ENCODE data around the gene DOK3.

Gene DOK3

DNA sequence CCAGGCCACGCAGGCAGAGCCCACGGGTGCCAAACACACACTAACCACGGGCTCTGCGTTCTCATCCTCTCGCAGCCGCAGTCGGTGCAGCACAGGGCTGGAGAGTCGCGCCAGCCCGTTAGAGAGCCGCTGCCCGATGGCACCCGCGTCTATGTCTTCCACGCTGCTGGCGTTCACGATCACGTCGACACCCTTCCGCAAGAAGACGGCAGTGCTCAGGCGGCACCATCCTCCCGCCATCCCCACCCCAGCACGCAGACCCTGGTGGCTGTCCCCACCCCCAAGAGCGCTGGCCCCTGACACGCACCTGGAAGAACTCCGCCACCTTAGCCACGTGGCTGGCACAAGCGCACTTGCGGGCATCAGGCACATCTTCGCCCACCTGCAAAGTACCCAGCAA is 42.2 kb downstream of the DOK3 start:
- Histone ChIP-seq H3K36me3 (ENCODE audit: control insufficient read depth, insufficient read depth, low read length, severe bottlenecking) (peaks cover 36% of the 10 kb centered on the region), H3K4me1 (ENCODE audit: control insufficient read depth, insufficient read depth, low read length) (peaks cover 36% of the 10 kb centered on the region), H3K4me3 (ENCODE audit: low read length) (no peak overlapping the region), H3K9ac (ENCODE audit: low read length) (no peak overlapping the region), H3K27me3 (replicated peaks; ENCODE audit: control insufficient read depth, insufficient read depth, low read length) (no peaks in the 10 kb centered on the region), H3K9me3 (ENCODE audit: control insufficient read depth, low read length) (no peaks in the 10 kb centered on the region)
- no peak for DNase-seq (ENCODE audit: low read depth)

DNA sequence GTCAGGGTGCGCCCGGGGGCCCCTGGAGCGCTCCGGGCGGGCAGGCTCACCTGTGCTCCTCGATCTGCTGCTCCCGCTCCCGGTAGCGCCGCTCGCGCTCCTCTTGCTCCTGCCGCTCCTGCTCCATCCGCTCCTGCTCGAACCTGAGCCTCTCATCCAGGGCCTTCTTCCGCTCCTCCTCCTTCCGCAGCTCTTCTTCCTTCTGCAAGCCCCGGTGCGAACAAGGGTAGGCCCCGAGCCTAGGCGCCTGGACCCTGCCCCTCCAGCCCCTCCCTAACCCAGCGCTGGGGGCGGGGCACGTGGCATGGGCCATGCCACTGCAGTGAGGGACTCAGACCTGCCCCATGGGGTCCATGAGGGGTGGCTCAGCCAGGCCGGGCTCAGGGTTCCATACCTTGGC is 42.8 kb downstream of the DOK3 start:
- Histone ChIP-seq H3K9me3 (ENCODE audit: control insufficient read depth, low read length) (no peaks in the 10 kb centered on the region), H3K9ac (ENCODE audit: low read length) (no peak overlapping the region), H3K4me3 (ENCODE audit: low read length) (no peak overlapping the region), H3K4me1 (ENCODE audit: control insufficient read depth, insufficient read depth, low read length) (peaks cover 34% of the 10 kb centered on the region), H3K27me3 (replicated peaks; ENCODE audit: control insufficient read depth, insufficient read depth, low read length) (no peaks in the 10 kb centered on the region), H3K36me3 (ENCODE audit: control insufficient read depth, insufficient read depth, low read length, severe bottlenecking) (peaks cover 39% of the 10 kb centered on the region)
- no peak for DNase-seq (ENCODE audit: low read depth)

DNA sequence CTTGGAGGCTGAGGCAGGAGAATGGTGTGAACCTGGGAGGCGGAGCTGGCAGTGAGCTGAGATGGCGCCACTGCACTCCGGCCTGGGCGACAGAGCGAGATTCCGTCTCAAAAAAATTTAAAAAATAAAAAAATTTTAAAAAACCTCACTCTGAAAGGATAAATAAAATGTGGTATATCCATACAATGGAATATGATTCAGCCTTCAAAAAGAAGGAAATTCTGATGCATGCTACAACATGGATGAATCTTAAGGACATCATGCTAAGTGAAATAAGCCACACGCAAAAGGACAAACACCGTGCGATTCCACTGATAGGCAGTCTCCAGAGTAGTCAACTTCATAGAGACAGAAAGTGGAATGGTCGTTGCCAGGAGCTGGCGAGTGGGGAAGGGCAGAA is 44.6 kb downstream of the DOK3 start:
- H3K9me3 ChIP-seq (ENCODE audit: control insufficient read depth, low read length): no peaks in the 10 kb centered on the region
- H3K27me3 ChIP-seq (replicated peaks; ENCODE audit: control insufficient read depth, insufficient read depth, low read length): no peaks in the 10 kb centered on the region
- DNase-seq (ENCODE audit: low read depth): no peak
- H3K4me3 ChIP-seq (ENCODE audit: low read length): no peak overlapping the region
- peaks cover 45% of the 10 kb centered on the region for H3K36me3 ChIP-seq (ENCODE audit: control insufficient read depth, insufficient read depth, low read length, severe bottlenecking)
- no peak overlapping the region for H3K9ac ChIP-seq (ENCODE audit: low read length)
- peaks cover 15% of the 10 kb centered on the region for H3K4me1 ChIP-seq (ENCODE audit: control insufficient read depth, insufficient read depth, low read length)

DNA sequence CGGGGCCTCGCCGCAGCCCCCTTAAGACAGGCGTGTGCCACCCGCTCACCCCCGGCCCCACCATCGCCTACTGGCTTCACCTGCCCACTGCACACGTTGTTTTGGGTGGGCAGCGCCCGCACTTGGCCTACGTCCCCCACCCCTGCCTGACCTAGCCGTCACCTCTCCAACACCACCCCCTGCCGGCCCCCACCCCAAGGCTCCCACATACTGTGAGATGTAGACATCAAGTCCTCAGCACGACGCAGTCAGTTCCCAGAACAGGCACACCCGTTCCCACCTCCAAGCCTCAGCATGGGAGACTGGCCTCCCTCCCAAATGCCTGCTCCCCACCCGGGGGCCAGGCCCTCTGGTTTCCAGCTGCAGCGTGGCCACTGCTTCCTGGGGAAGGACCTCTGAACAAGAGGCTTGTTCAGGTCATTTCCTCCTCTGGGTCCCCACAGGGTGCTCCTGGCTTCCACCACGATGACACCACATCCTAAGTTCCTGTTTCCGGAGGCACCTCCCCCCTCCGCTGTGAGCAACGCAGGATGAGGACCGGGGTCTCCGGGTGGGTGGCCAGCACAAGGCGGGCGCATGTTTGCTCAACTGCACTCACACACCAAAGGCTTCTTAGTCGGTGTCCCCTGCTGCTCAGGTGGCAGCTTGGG is 47.5 kb downstream of the DOK3 start:
- H3K36me3 ChIP-seq (ENCODE audit: control insufficient read depth, insufficient read depth, low read length, severe bottlenecking): peaks cover 58% of the 10 kb centered on the region
- no peaks in the 10 kb centered on the region for H3K9me3 ChIP-seq (ENCODE audit: control insufficient read depth, low read length)
- no peak overlapping the region for H3K4me3 ChIP-seq (ENCODE audit: low read length)
- no peak overlapping the region for H3K9ac ChIP-seq (ENCODE audit: low read length)
- no peaks in the 10 kb centered on the region for H3K27me3 ChIP-seq (replicated peaks; ENCODE audit: control insufficient read depth, insufficient read depth, low read length)
- no peaks in the 10 kb centered on the region for H3K4me1 ChIP-seq (ENCODE audit: control insufficient read depth, insufficient read depth, low read length)
- no peak for DNase-seq (ENCODE audit: low read depth)

DNA sequence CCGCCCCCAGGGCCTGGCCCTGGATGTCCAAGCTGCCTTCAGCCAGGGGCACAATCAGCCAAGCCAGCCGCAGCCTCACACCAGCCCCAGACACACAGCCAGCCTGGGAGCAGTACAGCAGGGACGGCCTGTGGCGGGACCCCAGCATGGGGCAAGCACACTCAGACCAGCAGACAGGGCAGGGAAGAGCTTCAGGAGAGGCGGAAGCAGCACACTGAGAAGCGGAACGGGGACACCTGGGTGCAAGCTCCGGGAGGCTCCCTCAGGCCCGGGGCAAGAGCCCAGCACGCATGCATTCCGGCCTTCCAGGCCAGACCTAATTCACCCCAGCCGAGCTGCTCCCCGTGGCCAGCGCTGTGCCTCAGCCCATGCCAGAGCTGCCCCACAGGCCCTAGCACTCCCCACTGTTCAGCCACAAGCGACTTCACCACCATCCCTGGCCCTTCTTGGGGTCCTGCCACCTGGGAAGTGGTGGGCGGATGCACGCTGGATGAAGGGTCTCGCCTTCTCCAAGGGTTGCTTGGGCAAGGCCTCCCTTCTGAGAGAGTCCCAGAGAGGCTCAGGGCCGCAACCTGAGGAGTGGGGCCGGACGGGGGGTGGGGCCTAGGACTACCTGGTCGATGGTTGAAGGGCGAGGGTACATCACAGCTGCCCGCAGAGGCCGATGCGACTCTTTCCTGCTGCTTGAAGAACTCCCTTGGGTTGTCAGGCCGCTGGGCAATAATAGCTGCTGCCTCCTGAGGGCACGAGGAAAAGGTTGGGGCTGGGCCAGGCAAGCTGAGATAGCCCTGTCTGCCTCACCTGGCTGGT is 49.6 kb downstream of the DOK3 start:
- H3K27me3 ChIP-seq (replicated peaks; ENCODE audit: control insufficient read depth, insufficient read depth, low read length): no peaks in the 10 kb centered on the region
- no peak overlapping the region for H3K4me3 ChIP-seq (ENCODE audit: low read length)
- no peak overlapping the region for H3K9ac ChIP-seq (ENCODE audit: low read length)
- no peak for DNase-seq (ENCODE audit: low read depth)
- peaks cover 13% of the 10 kb centered on the region for H3K4me1 ChIP-seq (ENCODE audit: control insufficient read depth, insufficient read depth, low read length)
- H3K9me3 ChIP-seq (ENCODE audit: control insufficient read depth, low read length): no peaks in the 10 kb centered on the region
- peaks cover 43% of the 10 kb centered on the region for H3K36me3 ChIP-seq (ENCODE audit: control insufficient read depth, insufficient read depth, low read length, severe bottlenecking)

DNA sequence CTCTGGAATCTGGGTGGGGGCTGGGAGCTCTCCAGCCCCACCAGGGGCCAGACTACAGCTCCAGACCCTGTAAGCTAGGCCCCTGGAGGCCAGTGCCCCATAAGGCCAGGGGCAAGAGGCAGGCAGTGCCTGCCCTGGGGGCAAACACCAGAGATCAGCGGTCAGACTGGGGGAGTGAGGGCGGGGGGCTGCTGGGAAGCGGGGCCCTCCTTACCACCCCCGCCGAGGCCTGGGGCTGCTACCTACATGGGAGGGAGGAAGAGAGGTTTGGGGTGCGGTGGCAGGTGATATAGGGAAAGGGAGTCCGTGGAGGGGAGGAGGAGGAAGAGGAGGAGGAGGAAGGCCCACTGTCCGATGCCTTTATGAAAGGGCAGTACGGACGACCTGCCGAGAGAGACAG is 50.3 kb downstream of the DOK3 start:
- H3K9ac ChIP-seq (ENCODE audit: low read length): no peak overlapping the region
- H3K36me3 ChIP-seq (ENCODE audit: control insufficient read depth, insufficient read depth, low read length, severe bottlenecking): peaks cover 42% of the 10 kb centered on the region
- H3K4me3 ChIP-seq (ENCODE audit: low read length): no peak overlapping the region
- H3K27me3 ChIP-seq (replicated peaks; ENCODE audit: control insufficient read depth, insufficient read depth, low read length): no peaks in the 10 kb centered on the region
- DNase-seq (ENCODE audit: low read depth): no peak
- no peaks in the 10 kb centered on the region for H3K9me3 ChIP-seq (ENCODE audit: control insufficient read depth, low read length)
- peaks cover 13% of the 10 kb centered on the region for H3K4me1 ChIP-seq (ENCODE audit: control insufficient read depth, insufficient read depth, low read length)

DNA sequence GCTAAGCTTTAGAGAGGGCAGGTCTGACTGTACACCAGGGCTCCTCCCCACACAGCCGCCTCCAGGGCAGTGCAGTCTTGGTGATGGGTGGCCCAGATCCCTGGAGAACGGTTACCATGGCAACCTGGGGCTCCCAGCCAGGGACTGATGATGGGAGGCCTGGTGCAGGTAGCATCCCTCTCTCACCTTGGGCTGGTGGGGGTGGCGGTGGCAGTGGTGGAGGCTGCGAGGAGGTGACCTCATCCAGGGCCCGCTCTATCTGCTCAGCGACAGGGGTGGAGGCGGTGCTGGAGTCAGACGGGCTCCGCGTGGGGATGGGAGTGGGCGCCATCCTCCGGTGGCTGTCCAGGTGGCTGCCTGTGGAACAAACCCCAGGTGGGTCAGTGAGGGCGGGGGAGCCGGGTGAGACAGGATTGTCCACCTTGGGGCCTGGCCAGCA is 50.7 kb downstream of the DOK3 start:
- Histone ChIP-seq H3K27me3 (replicated peaks; ENCODE audit: control insufficient read depth, insufficient read depth, low read length) (no peaks in the 10 kb centered on the region), H3K4me3 (ENCODE audit: low read length) (no peak overlapping the region), H3K9ac (ENCODE audit: low read length) (no peak overlapping the region), H3K4me1 (ENCODE audit: control insufficient read depth, insufficient read depth, low read length) (peaks cover 16% of the 10 kb centered on the region), H3K36me3 (ENCODE audit: control insufficient read depth, insufficient read depth, low read length, severe bottlenecking) (peaks cover 42% of the 10 kb centered on the region), H3K9me3 (ENCODE audit: control insufficient read depth, low read length) (no peaks in the 10 kb centered on the region)
- no peak for DNase-seq (ENCODE audit: low read depth)

DNA sequence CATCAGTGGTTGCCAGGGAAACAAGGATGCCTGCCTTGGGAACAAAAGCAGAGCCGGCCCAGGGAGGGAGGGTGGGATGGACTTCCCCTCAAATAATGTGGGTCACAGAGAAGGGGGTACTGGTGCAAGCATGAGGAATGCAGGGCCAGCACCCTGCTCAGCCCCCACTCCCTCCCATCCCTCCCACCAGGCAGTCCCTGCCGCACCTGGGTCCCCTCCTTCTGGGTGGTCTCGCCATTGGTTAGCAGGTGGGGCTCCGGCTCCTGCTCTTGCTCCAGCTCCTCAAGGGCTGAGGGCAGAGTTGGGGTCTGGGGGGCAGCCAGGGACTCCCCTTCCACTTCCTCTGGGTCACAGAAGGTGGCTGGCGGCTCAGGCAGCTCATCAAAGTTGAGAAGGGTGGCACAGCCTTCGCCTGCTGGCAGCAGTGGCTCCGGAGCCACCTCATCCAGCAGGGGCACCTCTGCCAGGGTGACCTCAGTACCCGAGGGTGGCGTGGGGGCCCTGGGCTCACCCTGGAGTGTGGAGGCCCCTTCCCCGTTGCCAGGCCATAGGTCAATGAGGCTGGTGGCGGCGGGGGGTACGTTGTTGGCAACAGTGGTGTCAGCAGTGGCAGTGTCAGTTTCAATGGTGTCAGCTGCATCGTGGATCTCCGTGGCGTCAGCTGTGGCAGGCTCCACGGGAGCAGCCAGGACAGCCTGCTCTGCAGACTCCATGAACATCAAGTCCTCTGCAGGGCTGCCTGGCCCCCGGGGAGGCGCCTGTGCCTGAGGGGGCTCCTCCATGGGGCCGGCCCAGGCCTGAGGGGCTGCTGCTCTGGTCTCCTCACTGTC is 51.6 kb downstream of the DOK3 start:
- Histone ChIP-seq H3K27me3 (replicated peaks; ENCODE audit: control insufficient read depth, insufficient read depth, low read length) (no peaks in the 10 kb centered on the region), H3K9me3 (ENCODE audit: control insufficient read depth, low read length) (no peaks in the 10 kb centered on the region), H3K4me1 (ENCODE audit: control insufficient read depth, insufficient read depth, low read length) (peaks cover 17% of the 10 kb centered on the region), H3K4me3 (ENCODE audit: low read length) (no peak overlapping the region), H3K36me3 (ENCODE audit: control insufficient read depth, insufficient read depth, low read length, severe bottlenecking) (peaks cover 35% of the 10 kb centered on the region), H3K9ac (ENCODE audit: low read length) (no peak overlapping the region)
- no peak for DNase-seq (ENCODE audit: low read depth)

DNA sequence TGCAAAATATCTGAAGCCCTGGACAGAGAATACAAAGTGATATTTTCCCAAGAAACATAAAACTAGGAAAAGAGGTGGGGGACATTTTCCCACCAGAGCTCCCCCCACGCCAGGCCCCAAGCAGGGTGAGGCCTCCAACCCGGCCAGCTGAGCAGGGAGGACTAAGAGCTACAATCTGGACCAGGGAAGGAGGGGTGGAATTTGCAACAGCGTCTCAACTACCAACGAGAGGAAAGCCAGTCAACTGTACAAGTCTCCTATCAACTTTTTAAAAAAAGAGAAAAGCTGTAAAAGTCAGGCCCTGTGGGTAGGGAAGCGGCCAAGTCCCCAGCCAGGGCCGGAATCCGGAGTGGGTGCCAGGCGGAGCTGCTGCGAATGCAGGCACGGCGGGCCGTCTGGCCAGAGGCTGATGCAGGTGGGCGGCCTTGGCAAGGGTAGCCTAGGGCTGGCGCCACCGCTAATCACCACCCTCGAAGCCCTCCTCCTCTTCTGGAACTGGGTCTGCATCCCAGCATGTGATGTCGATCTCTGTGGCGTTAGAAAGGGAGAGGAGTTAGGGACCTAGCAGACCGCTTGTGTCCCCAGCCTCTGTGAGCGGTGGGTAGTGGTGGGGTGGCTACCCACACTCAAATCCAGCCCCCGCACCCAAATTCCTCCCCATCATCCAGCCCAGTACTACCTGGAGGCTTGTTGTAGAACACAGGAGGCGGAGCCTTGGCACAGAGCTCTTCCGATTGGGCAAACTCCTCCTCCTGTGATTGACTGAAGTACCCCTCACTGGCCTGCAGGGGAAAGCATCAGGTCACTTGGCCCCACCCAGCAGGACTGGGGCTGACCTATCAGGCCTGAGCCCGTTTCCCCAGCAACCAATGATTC is 52.4 kb downstream of the DOK3 start:
- Histone ChIP-seq H3K9me3 (ENCODE audit: control insufficient read depth, low read length) (no peaks in the 10 kb centered on the region), H3K4me3 (ENCODE audit: low read length) (no peak overlapping the region), H3K4me1 (ENCODE audit: control insufficient read depth, insufficient read depth, low read length) (peaks cover 17% of the 10 kb centered on the region), H3K9ac (ENCODE audit: low read length) (no peak overlapping the region), H3K27me3 (replicated peaks; ENCODE audit: control insufficient read depth, insufficient read depth, low read length) (no peaks in the 10 kb centered on the region), H3K36me3 (ENCODE audit: control insufficient read depth, insufficient read depth, low read length, severe bottlenecking) (peaks cover 33% of the 10 kb centered on the region)
- peak; percentile 95 for DNase-seq (ENCODE audit: low read depth)

DNA sequence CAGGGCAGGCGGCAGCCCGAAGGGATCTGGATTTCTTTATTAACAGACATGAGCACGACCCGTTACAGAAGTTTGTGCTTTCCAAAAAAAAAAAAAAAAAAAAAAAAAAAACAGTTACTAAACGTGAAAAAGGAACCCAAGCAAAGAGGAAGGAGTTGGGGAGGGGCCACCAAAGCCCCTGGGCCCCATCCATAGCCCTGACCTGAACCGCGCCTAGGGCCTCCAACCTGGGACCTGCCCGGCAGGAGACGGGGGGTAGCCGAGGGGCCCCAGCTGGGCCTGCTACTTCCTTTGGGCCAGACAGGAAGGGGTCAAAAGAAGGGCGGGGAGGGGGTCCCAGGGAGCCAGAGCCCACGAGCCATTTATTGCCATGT is 53.0 kb downstream of the DOK3 start:
- H3K36me3 ChIP-seq (ENCODE audit: control insufficient read depth, insufficient read depth, low read length, severe bottlenecking): peaks cover 31% of the 10 kb centered on the region
- no peaks in the 10 kb centered on the region for H3K27me3 ChIP-seq (replicated peaks; ENCODE audit: control insufficient read depth, insufficient read depth, low read length)
- H3K9me3 ChIP-seq (ENCODE audit: control insufficient read depth, low read length): no peaks in the 10 kb centered on the region
- no peak overlapping the region for H3K4me3 ChIP-seq (ENCODE audit: low read length)
- DNase-seq (ENCODE audit: low read depth): no peak
- no peak overlapping the region for H3K9ac ChIP-seq (ENCODE audit: low read length)
- peaks cover 17% of the 10 kb centered on the region for H3K4me1 ChIP-seq (ENCODE audit: control insufficient read depth, insufficient read depth, low read length)

Measured in adipocyte (in vitro differentiated cells).